HepG2 (cell line): Measurements from ENCODE around the gene SEC63. TPM values are rescaled to one million over a fixed set of nuclear protein-coding genes. Genes with fewer than 3 reads are reported as not detected.
"Not testable (repeated sequence)": the region's sequence is repeated elsewhere in the genome, so short reads cannot be mapped to it uniquely, and the experiment has no call there.

ENCODE experiments used
- ATAC-seq: fragments of 200-7000 bp; cut with Tn5 transposase; 3 replicates; pipeline ENCODE4 v1.9.1; 2020; ENCODE audit warnings: mild to moderate bottlenecking, moderate library complexity
- BruUV-seq: library from RNA; stranded (reverse); fragments of 400-500 nt; replicated peaks from 2 replicates; lab custom pipeline; 2021; lab: Mats Ljungman, UMichigan
- CTCF ChIA-PET: fragments of 300-600 bp; formaldehyde crosslinking; extraction: SDS; loops from one replicate; lab custom pipeline; 2021; ENCODE audit warnings: low total read pairs, inconsistent platforms, low intra/inter-chr PET ratio; lab: Yijun Ruan, JAX
- POLR2A ChIA-PET: fragments of 350-600 bp; sonication (Branson Sonifier 250); formaldehyde crosslinking; loops from one replicate; lab custom pipeline; 2020; ENCODE audit warnings: antibody characterized with exemption, inconsistent platforms; lab: Yijun Ruan, JAX
- DNase-seq: peaks from one replicate; pipeline ENCODE4 v3.0.0-alpha.2; 2015; ENCODE audit warnings: low spot score
- FAIRE-seq: peaks from 3 replicates; lab custom pipeline; 2011; peaks lifted over from hg19 to GRCh38; lab: Jason Lieb, UNC
- H2AFZ ChIP-seq: one replicate; pipeline ENCODE4 v1.6.1; 2011; ENCODE audit warnings: low read length, inconsistent platforms
- H3K27ac ChIP-seq: fragments of 300-600 bp; 3 replicates; pipeline ENCODE4 v1.8.0; 2011; ENCODE audit warnings: mixed run types, mild to moderate bottlenecking, mixed read lengths, low read length, inconsistent platforms; ENCODE audit not compliant: insufficient read depth; ENCODE audit errors: extremely low read length
- H3K27me3 ChIP-seq, 2 experiments: fragments of 200-600 bp in 1 of 2; 2 replicates in 1 of 2; 3 replicates in 1 of 2; pipeline versions ENCODE4 v1.6.0 to v1.8.0; 2011; ENCODE audit warnings: low read length in 2 of 2, mild to moderate bottlenecking in 2 of 2, moderate library complexity in 2 of 2, inconsistent platforms in 1 of 2; ENCODE audit not compliant: insufficient read depth in 2 of 2, control insufficient read depth in 1 of 2
- H3K36me3 ChIP-seq, 2 experiments: fragments of 200-600 bp in 1 of 2; replicated peaks in 1 of 2; 2 replicates in 1 of 2; 3 replicates in 1 of 2; pipeline versions ENCODE4 v1.5.1 to v1.8.0; 2011; ENCODE audit warnings: low read length in 2 of 2, inconsistent platforms in 1 of 2; ENCODE audit not compliant: insufficient read depth in 2 of 2, control insufficient read depth in 1 of 2
- H3K4me1 ChIP-seq: 2 replicates; pipeline ENCODE4 v1.5.1; 2012; ENCODE audit warnings: low read length, inconsistent platforms; ENCODE audit not compliant: insufficient read depth
- H3K4me2 ChIP-seq: 2 replicates; pipeline ENCODE4 v1.6.0; 2011; ENCODE audit warnings: low read depth, low read length, inconsistent platforms
- H3K4me3 ChIP-seq, 3 experiments: fragments of 200-600 bp in 1 of 3; sonication (generic), shearing (Covaris generic) in 1 of 3; replicated peaks in 1 of 3; 2 replicates each; pipeline ENCODE4 v1.5.1; 2011 to 2016; ENCODE audit warnings: low read length in 3 of 3, inconsistent platforms in 2 of 3, low read depth in 2 of 3, mild to moderate bottlenecking in 2 of 3, control low read depth in 1 of 3, mixed read lengths in 1 of 3; ENCODE audit not compliant: insufficient read depth in 1 of 3
- H3K79me2 ChIP-seq: one replicate; pipeline ENCODE4 v1.6.1; 2011; ENCODE audit warnings: low read length, inconsistent platforms; ENCODE audit not compliant: insufficient read depth
- H3K9ac ChIP-seq: 2 replicates; pipeline ENCODE4 v1.6.0; 2011; ENCODE audit warnings: mild to moderate bottlenecking, low read depth, low read length, inconsistent platforms; ENCODE audit not compliant: insufficient read depth
- H3K9me3 ChIP-seq: 2 replicates; pipeline ENCODE4 v1.5.1; 2012; ENCODE audit warnings: mild to moderate bottlenecking, low read length
- H4K20me1 ChIP-seq: 2 replicates; pipeline ENCODE4 v1.6.0; 2011; ENCODE audit warnings: inconsistent platforms, mild to moderate bottlenecking, low read length, moderate library complexity; ENCODE audit not compliant: insufficient read depth
- ATF7 ChIP-seq, 2 experiments: fragments of 450-650 bp in 1 of 2; sonication (generic) in 1 of 2; formaldehyde crosslinking in 1 of 2; IDR thresholded peaks; 2 replicates each; pipeline versions ENCODE4 v1.4.0 to v1.6.1; 2016 to 2020; ENCODE audit warnings: antibody characterized with exemption in 1 of 2, mild to moderate bottlenecking in 1 of 2, missing genetic modification reagents in 1 of 2
- CREB1 ChIP-seq, 2 experiments: fragments of 450-650 bp in 1 of 2; IDR thresholded peaks; 2 replicates each; pipeline ENCODE4 v1.6.1; 2016 to 2017; ENCODE audit warnings: control low read depth in 1 of 2, mild to moderate bottlenecking in 1 of 2, missing compliant biosample characterization in 1 of 2, missing genetic modification characterization in 1 of 2
- TOE1 ChIP-seq: sonication (generic); formaldehyde crosslinking; IDR thresholded peaks from 2 replicates; pipeline ENCODE4 v1.4.0; 2020; ENCODE audit warnings: mild to moderate bottlenecking, missing genetic modification reagents
- TOPORS ChIP-seq: sonication (generic); formaldehyde crosslinking; IDR thresholded peaks from 2 replicates; pipeline ENCODE4 v1.8.0; 2023; ENCODE audit warnings: mild to moderate bottlenecking, missing genetic modification reagents
- ZNF230 ChIP-seq: sonication (generic); formaldehyde crosslinking; IDR thresholded peaks from 2 replicates; pipeline ENCODE4 v1.4.0; 2020; ENCODE audit warnings: mild to moderate bottlenecking, missing genetic modification reagents
- ZNF549 ChIP-seq: sonication (generic); formaldehyde crosslinking; IDR thresholded peaks from 2 replicates; pipeline ENCODE4 v1.5.0; 2020; ENCODE audit warnings: missing genetic modification reagents
- ZNF639 ChIP-seq: conservative IDR thresholded peaks from 2 replicates; pipeline ENCODE4 v1.6.1; 2018; ENCODE audit warnings: missing genetic modification reagents
- ZNF777 ChIP-seq: sonication (generic); formaldehyde crosslinking; IDR thresholded peaks from 2 replicates; pipeline ENCODE4 v1.4.0; 2020; ENCODE audit warnings: missing genetic modification reagents
- WGBS: methylation state at CpG from one replicate; pipeline ENCODE4 v1.1.6; 2017; ENCODE audit warnings: low lambda C conversion rate; 5-methylcytosine and 5-hydroxymethylcytosine counted together
- in situ Hi-C: cut with HindIII; loops from 2 replicates; pipeline ENCODE4 v1.10.0; 2017; ENCODE audit warnings: low pct_unique_long_range_greater_than_20kb; ENCODE audit not compliant: extremely low pct_ligation_motif_present
- intact Hi-C: fragments of 100-400 bp; cut with micrococcal nuclease; formaldehyde crosslinking; loops from one replicate; pipeline ENCODE4 v1.10.0; 2022; ENCODE audit not compliant: unreplicated experiment
- polyA plus RNA-seq, 8 experiments: library from polyadenylated mRNA; depleted of rRNA in 3 of 8; stranded (reverse) in 7 of 8; unstranded in 1 of 8; fragments of >200 nt; fragmentation: Illumina TruSeq in 4 of 8; extraction: Trizol in 4 of 8; gene quantifications; 2 replicates each; pipeline versions ENCODE4 v1.2.1 to v1.2.3, GENCODE V29; 2011 to 2016; ENCODE audit warnings: low read depth in 4 of 8, missing spikeins in 1 of 8, mixed read lengths in 1 of 8; ENCODE audit not compliant: insufficient read depth in 1 of 8
- total RNA-seq, 5 experiments: library from RNA; depleted of rRNA; stranded (reverse); fragments of >200 nt; fragmentation: Illumina TruSeq; extraction: Trizol; gene quantifications; 2 replicates each; pipeline ENCODE4 v1.2.3, GENCODE V29; 2016; ENCODE audit warnings: low read depth in 1 of 5

Gene SEC63
- total and polyA plus RNA-seq, 2 of the 13 experiments (the other 11 are each of a cell fraction or from before 2014, with no cell fraction given), result 20.2 to 45.9 TPM

DNA sequence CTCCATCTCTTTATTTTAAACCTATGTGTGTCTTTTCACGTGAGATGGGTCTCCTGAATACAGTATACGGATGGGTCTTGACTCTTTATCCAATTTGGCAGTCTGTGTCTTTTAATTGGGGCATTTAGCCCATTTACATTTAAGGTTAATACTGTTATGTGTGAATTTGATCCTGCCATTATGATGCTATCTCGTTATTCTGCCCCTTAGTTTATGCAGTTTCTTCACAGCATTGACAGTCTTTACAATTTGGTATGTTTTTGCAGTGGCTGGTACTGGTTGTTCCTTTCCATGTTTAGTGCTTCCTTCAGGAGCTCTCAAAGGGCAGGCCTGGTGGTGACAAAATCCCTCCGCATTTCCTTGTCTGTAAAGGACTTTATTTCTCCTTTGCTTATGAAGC lies 67.6 kb downstream of the SEC63 start:
- H3K27ac ChIP-seq, H3K4me1 ChIP-seq, in situ Hi-C loops, H3K9me3 ChIP-seq, H4K20me1 ChIP-seq, DNase-seq, H3K27me3 ChIP-seq, BruUV-seq, H2AFZ ChIP-seq, H3K9ac ChIP-seq, H3K4me2 ChIP-seq, ATAC-seq, FAIRE-seq, H3K79me2 ChIP-seq, intact Hi-C loops, H3K4me3 ChIP-seq, POLR2A ChIA-PET, CTCF ChIA-PET: not testable (repeated sequence)
- 99% methylated on average over 4 of the region's 4 CpGs for WGBS
- peaks cover 10 to 33% of the 10 kb centered on the region in 2 experiments for H3K36me3 ChIP-seq

DNA sequence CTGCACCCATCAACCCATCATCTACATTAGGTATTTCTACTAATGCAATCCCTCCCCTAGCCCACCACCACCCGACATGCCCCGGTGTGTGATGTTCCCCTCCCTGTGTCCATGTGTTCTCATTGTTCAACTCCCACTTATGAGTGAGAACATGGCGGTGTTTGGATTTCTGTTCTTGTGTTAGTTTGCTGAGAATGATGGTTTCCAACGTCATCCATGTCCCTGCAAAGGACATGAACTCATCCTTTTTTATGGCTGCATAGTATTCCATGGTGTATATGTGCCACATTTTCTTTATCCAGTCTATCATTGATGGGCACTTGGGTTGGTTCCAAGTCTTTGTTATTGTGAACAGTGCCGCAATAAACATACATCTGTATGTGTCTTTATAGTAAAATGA lies 72.1 kb downstream of the SEC63 start:
- Histone ChIP-seq H3K36me3 (peaks cover 3 to 10% of the 10 kb centered on the region in 2 experiments; a peak in 4 of 5 replicates), H3K4me1 (peaks cover 25% of the 10 kb centered on the region)
- ATAC-seq, H3K79me2 ChIP-seq, H3K4me2 ChIP-seq, H3K4me3 ChIP-seq, CTCF ChIA-PET, FAIRE-seq, in situ Hi-C loops, BruUV-seq, H2AFZ ChIP-seq, H3K9me3 ChIP-seq, H3K9ac ChIP-seq, POLR2A ChIA-PET, H4K20me1 ChIP-seq, H3K27ac ChIP-seq, H3K27me3 ChIP-seq, DNase-seq: not testable (repeated sequence)
- WGBS, result 95% methylated on average over 5 of the region's 5 CpGs
- intact Hi-C loops, result loop anchor here (10.0 kb wide), 1 partner anchor 69 kb away; the partner anchor contains the start of gene SEC63

GRCh38 chr6:107879941-107880340 lies 78.1 kb downstream of the SEC63 start:
- CTCF ChIA-PET, result no interaction called here
- no TSS peak for BruUV-seq
- Histone ChIP-seq H3K9me3 (no peaks in the 10 kb centered on the region), H3K36me3 (peaks cover 6 to 45% of the 10 kb centered on the region in 2 experiments), H4K20me1 (0 out of 2 replicates have a peak, but pooled peaks cover 3% of the 10 kb centered on the region), H3K9ac (no peak overlapping the region), H2AFZ (no peak overlapping the region), H3K79me2 (no peaks in the 10 kb centered on the region), H3K4me1 (peaks cover 25% of the 10 kb centered on the region), H3K4me3 (no peak overlapping the region), H3K27me3 (no peaks in the 10 kb centered on the region), H3K27ac (no peak overlapping the region), H3K4me2 (no peak overlapping the region)
- ATAC-seq (no peak), DNase-seq (no peak), FAIRE-seq (no peak)
- no peak for TF ChIP-seq TOE1 (CRISPR knock-in tag)
- TF ChIP-seq ATF7 (IDR thresholded peaks at IDR 0.05), result no peak
- no peak for TF ChIP-seq ATF7 (CRISPR knock-in tag; IDR thresholded peaks at IDR 0.05)
- TF ChIP-seq ZNF777 (CRISPR knock-in tag), result no peak
- TF ChIP-seq ZNF230, result no peak
- TF ChIP-seq ZNF549 (CRISPR knock-in tag), result no peak
- TF ChIP-seq TOPORS (CRISPR knock-in tag), result no peak
- no peak for TF ChIP-seq ZNF639 (CRISPR knock-in tag)
- TF ChIP-seq CREB1 (IDR thresholded peaks at IDR 0.05), result no peak
- no peak for TF ChIP-seq CREB1 (CRISPR knock-in tag; IDR thresholded peaks at IDR 0.05)
- WGBS, result 90% methylated on average over 3 of the region's 3 CpGs
- POLR2A ChIA-PET, result no interaction called here
- in situ Hi-C loops (no loop called here), intact Hi-C loops (loop anchor here (10.0 kb wide), 1 partner anchor 75 kb away; the partner anchor contains the start of gene SEC63)
